GM23338 (cell line): Measurements from ENCODE around the gene PARVB. TPM values are rescaled to one million over a fixed set of nuclear protein-coding genes. Genes with fewer than 3 reads are reported as not detected.

Source experiments
- ATAC-seq: fragments of 200-7000 bp; cut with Tn5 transposase; 3 replicates; pipeline ENCODE4 v1.9.1; 2020
- DNase-seq: peaks from one replicate; pipeline ENCODE4 v3.0.0-alpha.2; 2015; ENCODE audit warnings: low spot score
- H2AFZ ChIP-seq: fragments of 200-600 bp; sonication (generic); 2 replicates; pipeline ENCODE4 v1.8.0; 2016; ENCODE audit warnings: antibody characterized with exemption, mild to moderate bottlenecking, moderate library complexity
- H3F3A ChIP-seq: fragments of 200-600 bp; sonication (generic); replicated peaks from 2 replicates; pipeline ENCODE4 v1.8.0; 2017; ENCODE audit warnings: antibody characterized with exemption, mixed run types, low read depth
- H3K27ac ChIP-seq: fragments of 200-600 bp; sonication (generic); 2 replicates; pipeline ENCODE4 v1.6.1; 2016; ENCODE audit warnings: low read depth
- H3K27me3 ChIP-seq: fragments of 200-600 bp; sonication (generic); 2 replicates; pipeline ENCODE4 v1.8.0; 2016; ENCODE audit warnings: mild to moderate bottlenecking, mixed run types, moderate library complexity; ENCODE audit not compliant: insufficient read depth
- H3K36me3 ChIP-seq: fragments of 200-600 bp; sonication (generic); 2 replicates; pipeline ENCODE4 v1.8.0; 2016; ENCODE audit warnings: mild to moderate bottlenecking; ENCODE audit not compliant: insufficient read depth
- H3K4me1 ChIP-seq: fragments of 200-600 bp; sonication (generic); 2 replicates; pipeline ENCODE4 v1.8.0; 2016; ENCODE audit warnings: mild to moderate bottlenecking, moderate library complexity; ENCODE audit not compliant: insufficient read depth
- H3K4me2 ChIP-seq: fragments of 200-600 bp; sonication (generic); 2 replicates; pipeline ENCODE4 v1.7.1; 2017; ENCODE audit warnings: mixed run types
- H3K4me3 ChIP-seq: fragments of 200-600 bp; sonication (generic); 2 replicates; pipeline ENCODE4 v1.6.1; 2016; ENCODE audit warnings: mixed run types
- H3K79me2 ChIP-seq: fragments of 200-600 bp; sonication (generic); replicated peaks from 2 replicates; pipeline ENCODE4 v1.8.0; 2017; ENCODE audit warnings: mild to moderate bottlenecking; ENCODE audit not compliant: insufficient read depth
- H3K9me2 ChIP-seq: fragments of 200-600 bp; sonication (generic); 2 replicates; pipeline ENCODE4 v1.8.0; 2017; ENCODE audit not compliant: insufficient read depth
- H4K20me1 ChIP-seq: fragments of 200-600 bp; sonication (generic); replicated peaks from 2 replicates; pipeline ENCODE4 v1.8.0; 2017; ENCODE audit warnings: mild to moderate bottlenecking; ENCODE audit not compliant: insufficient read depth
- H3K27ac Mint-ChIP-seq: 2 replicates; pipeline ENCODE4 v1.8.0; 2020; ENCODE audit warnings: inconsistent platforms, mild to moderate bottlenecking, moderate library complexity, mixed read lengths
- H3K27me3 Mint-ChIP-seq: 3 replicates; pipeline ENCODE4 v1.8.0; 2022; ENCODE audit warnings: low read depth, mild to moderate bottlenecking, moderate library complexity, mixed read lengths, inconsistent platforms; ENCODE audit not compliant: insufficient read depth, poor library complexity
- H3K36me3 Mint-ChIP-seq: 3 replicates; pipeline ENCODE4 v1.8.0; 2021; ENCODE audit warnings: low read depth, mild to moderate bottlenecking, inconsistent platforms, moderate library complexity, mixed read lengths
- H3K4me1 Mint-ChIP-seq: 3 replicates; pipeline ENCODE4 v1.8.0; 2020; ENCODE audit warnings: mild to moderate bottlenecking, inconsistent platforms, mixed read lengths
- H3K4me3 Mint-ChIP-seq: 3 replicates; pipeline ENCODE4 v1.8.0; 2021; ENCODE audit warnings: moderate library complexity, mild to moderate bottlenecking, inconsistent platforms, mixed read lengths
- H3K9me3 Mint-ChIP-seq: 3 replicates; pipeline ENCODE4 v1.8.0; 2020; ENCODE audit warnings: moderate library complexity, mild to moderate bottlenecking, inconsistent platforms, mixed read lengths
- CREB1 ChIP-seq: fragments of 250-450 bp; sonication (Bioruptor Pico); IDR thresholded peaks from 2 replicates; pipeline ENCODE4 v1.5.0; 2020; ENCODE audit warnings: low read depth, mild to moderate bottlenecking, moderate library complexity
- EZH2 ChIP-seq: fragments of 200-600 bp; sonication (generic); IDR thresholded peaks from one replicate; pipeline ENCODE4 v1.8.0; 2017; ENCODE audit warnings: antibody characterized with exemption, mild to moderate bottlenecking, low read depth; ENCODE audit not compliant: unreplicated experiment
- EZH2phosphoT487 ChIP-seq: fragments of 200-600 bp; sonication (generic); IDR thresholded peaks from one replicate; pipeline ENCODE4 v1.8.1; 2018; ENCODE audit warnings: antibody characterized with exemption; ENCODE audit not compliant: unreplicated experiment
- JUNB ChIP-seq: IDR thresholded peaks from one replicate; pipeline ENCODE4 v1.6.1; 2016; ENCODE audit warnings: antibody characterized with exemption; ENCODE audit not compliant: unreplicated experiment
- NANOG ChIP-seq: IDR thresholded peaks from 2 replicates; pipeline ENCODE4 v1.6.1; 2016; ENCODE audit warnings: antibody characterized with exemption, borderline replicate concordance
- POLR2AphosphoS5 ChIP-seq: IDR thresholded peaks from 2 replicates; pipeline ENCODE4 v1.6.1; 2016; ENCODE audit warnings: antibody characterized with exemption, low read depth
- STAT1 ChIP-seq: IDR thresholded peaks from one replicate; pipeline ENCODE4 v1.6.1; 2016; ENCODE audit warnings: antibody characterized with exemption; ENCODE audit not compliant: unreplicated experiment
- ZNF114 ChIP-seq: fragments of 250-450 bp; sonication (Bioruptor Pico); IDR thresholded peaks from 2 replicates; pipeline ENCODE4 v1.5.0; 2020; ENCODE audit warnings: mild to moderate bottlenecking, moderate library complexity
- ZNF331 ChIP-seq: fragments of 250-450 bp; sonication (Bioruptor Pico); IDR thresholded peaks from 2 replicates; pipeline ENCODE4 v1.5.0; 2020; ENCODE audit warnings: low read depth, mild to moderate bottlenecking, moderate library complexity
- polyA plus RNA-seq: library from polyadenylated mRNA; unstranded; fragments of >200 nt; fragmentation: Nextera tagmentation; extraction: Ambion mirVana; gene quantifications from 2 replicates; pipeline ENCODE4 v1.2.1, GENCODE V29; 2016
- total RNA-seq: library from RNA; depleted of rRNA; stranded (reverse); fragments of >200 nt; shearing (Covaris generic); gene quantifications from 2 replicates; pipeline ENCODE4 v1.2.3, GENCODE V29; 2014
- TF ChIP-seq, protein P1 (sequence below): IDR thresholded peaks from 2 replicates; pipeline ENCODE4 v1.6.1; 2016; ENCODE audit warnings: antibody characterized with exemption
- TF ChIP-seq, protein P2 (sequence below), 2 experiments: fragments of 200-600 bp in 1 of 2; sonication (generic) in 1 of 2; conservative IDR thresholded peaks; 2 replicates each; pipeline versions ENCODE4 v1.5.1 to v1.6.1; 2016 to 2017; ENCODE audit warnings: antibody characterized with exemption in 2 of 2, low read depth in 2 of 2, mild to moderate bottlenecking in 2 of 2, moderate library complexity in 1 of 2
- TF ChIP-seq, protein P3 (sequence below): fragments of 250-450 bp; sonication (Bioruptor Pico); IDR thresholded peaks from 2 replicates; pipeline ENCODE4 v1.5.0; 2020; ENCODE audit warnings: mild to moderate bottlenecking, moderate library complexity
- TF ChIP-seq, protein P4 (sequence below): IDR thresholded peaks from one replicate; pipeline ENCODE4 v1.6.1; 2018; ENCODE audit warnings: antibody characterized with exemption; ENCODE audit not compliant: unreplicated experiment

Gene PARVB
- total and polyA plus RNA-seq, 2 experiments from 2014 or later, result 4.3 to 7.7 TPM

DNA sequence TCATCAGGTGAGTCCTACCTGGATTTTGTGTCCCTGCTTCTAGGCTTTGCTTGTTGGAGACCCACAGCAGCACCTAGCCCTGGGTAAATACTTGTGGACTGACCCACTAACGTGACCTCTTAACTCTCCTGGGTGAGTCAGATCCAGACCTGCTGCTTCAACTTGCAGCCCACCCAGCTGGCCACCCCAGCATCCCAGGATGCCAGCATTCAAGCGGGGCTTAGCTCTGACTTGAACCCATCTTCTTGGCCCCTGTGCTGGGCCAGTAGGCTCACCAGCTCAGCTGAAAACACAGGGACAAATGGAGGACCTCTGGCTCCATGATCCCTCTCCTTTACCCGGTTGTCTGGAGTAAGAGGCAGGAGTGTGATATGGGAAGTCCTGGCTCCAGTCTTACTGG lies 190.1 kb downstream of the PARVB start:
- no peak for ATAC-seq
- peaks cover 5% of the 10 kb centered on the region; the same call in 2 of the 3 replicates for H3K9me3 Mint-ChIP-seq
- H3K4me3 Mint-ChIP-seq, result no peak overlapping the region
- H3K79me2 ChIP-seq, result no peaks in the 10 kb centered on the region
- TF ChIP-seq CREB1 (CRISPR knock-in tag) (no peak), STAT1 (no peak), EZH2phosphoT487 (no peak), JUNB (no peak), ZNF114 (no peak), NANOG (no peak), POLR2AphosphoS5 (no peak), ZNF331 (CRISPR knock-in tag) (no peak), EZH2 (no peak)
- TF ChIP-seq, protein P1, sequence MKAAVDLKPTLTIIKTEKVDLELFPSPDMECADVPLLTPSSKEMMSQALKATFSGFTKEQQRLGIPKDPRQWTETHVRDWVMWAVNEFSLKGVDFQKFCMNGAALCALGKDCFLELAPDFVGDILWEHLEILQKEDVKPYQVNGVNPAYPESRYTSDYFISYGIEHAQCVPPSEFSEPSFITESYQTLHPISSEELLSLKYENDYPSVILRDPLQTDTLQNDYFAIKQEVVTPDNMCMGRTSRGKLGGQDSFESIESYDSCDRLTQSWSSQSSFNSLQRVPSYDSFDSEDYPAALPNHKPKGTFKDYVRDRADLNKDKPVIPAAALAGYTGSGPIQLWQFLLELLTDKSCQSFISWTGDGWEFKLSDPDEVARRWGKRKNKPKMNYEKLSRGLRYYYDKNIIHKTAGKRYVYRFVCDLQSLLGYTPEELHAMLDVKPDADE, result no peak
- TF ChIP-seq, protein P2, sequence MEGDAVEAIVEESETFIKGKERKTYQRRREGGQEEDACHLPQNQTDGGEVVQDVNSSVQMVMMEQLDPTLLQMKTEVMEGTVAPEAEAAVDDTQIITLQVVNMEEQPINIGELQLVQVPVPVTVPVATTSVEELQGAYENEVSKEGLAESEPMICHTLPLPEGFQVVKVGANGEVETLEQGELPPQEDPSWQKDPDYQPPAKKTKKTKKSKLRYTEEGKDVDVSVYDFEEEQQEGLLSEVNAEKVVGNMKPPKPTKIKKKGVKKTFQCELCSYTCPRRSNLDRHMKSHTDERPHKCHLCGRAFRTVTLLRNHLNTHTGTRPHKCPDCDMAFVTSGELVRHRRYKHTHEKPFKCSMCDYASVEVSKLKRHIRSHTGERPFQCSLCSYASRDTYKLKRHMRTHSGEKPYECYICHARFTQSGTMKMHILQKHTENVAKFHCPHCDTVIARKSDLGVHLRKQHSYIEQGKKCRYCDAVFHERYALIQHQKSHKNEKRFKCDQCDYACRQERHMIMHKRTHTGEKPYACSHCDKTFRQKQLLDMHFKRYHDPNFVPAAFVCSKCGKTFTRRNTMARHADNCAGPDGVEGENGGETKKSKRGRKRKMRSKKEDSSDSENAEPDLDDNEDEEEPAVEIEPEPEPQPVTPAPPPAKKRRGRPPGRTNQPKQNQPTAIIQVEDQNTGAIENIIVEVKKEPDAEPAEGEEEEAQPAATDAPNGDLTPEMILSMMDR (conservative IDR thresholded peaks at IDR 0.05; ENCODE audit: low read depth in 2 of 2), result no peak
- TF ChIP-seq, protein P3, sequence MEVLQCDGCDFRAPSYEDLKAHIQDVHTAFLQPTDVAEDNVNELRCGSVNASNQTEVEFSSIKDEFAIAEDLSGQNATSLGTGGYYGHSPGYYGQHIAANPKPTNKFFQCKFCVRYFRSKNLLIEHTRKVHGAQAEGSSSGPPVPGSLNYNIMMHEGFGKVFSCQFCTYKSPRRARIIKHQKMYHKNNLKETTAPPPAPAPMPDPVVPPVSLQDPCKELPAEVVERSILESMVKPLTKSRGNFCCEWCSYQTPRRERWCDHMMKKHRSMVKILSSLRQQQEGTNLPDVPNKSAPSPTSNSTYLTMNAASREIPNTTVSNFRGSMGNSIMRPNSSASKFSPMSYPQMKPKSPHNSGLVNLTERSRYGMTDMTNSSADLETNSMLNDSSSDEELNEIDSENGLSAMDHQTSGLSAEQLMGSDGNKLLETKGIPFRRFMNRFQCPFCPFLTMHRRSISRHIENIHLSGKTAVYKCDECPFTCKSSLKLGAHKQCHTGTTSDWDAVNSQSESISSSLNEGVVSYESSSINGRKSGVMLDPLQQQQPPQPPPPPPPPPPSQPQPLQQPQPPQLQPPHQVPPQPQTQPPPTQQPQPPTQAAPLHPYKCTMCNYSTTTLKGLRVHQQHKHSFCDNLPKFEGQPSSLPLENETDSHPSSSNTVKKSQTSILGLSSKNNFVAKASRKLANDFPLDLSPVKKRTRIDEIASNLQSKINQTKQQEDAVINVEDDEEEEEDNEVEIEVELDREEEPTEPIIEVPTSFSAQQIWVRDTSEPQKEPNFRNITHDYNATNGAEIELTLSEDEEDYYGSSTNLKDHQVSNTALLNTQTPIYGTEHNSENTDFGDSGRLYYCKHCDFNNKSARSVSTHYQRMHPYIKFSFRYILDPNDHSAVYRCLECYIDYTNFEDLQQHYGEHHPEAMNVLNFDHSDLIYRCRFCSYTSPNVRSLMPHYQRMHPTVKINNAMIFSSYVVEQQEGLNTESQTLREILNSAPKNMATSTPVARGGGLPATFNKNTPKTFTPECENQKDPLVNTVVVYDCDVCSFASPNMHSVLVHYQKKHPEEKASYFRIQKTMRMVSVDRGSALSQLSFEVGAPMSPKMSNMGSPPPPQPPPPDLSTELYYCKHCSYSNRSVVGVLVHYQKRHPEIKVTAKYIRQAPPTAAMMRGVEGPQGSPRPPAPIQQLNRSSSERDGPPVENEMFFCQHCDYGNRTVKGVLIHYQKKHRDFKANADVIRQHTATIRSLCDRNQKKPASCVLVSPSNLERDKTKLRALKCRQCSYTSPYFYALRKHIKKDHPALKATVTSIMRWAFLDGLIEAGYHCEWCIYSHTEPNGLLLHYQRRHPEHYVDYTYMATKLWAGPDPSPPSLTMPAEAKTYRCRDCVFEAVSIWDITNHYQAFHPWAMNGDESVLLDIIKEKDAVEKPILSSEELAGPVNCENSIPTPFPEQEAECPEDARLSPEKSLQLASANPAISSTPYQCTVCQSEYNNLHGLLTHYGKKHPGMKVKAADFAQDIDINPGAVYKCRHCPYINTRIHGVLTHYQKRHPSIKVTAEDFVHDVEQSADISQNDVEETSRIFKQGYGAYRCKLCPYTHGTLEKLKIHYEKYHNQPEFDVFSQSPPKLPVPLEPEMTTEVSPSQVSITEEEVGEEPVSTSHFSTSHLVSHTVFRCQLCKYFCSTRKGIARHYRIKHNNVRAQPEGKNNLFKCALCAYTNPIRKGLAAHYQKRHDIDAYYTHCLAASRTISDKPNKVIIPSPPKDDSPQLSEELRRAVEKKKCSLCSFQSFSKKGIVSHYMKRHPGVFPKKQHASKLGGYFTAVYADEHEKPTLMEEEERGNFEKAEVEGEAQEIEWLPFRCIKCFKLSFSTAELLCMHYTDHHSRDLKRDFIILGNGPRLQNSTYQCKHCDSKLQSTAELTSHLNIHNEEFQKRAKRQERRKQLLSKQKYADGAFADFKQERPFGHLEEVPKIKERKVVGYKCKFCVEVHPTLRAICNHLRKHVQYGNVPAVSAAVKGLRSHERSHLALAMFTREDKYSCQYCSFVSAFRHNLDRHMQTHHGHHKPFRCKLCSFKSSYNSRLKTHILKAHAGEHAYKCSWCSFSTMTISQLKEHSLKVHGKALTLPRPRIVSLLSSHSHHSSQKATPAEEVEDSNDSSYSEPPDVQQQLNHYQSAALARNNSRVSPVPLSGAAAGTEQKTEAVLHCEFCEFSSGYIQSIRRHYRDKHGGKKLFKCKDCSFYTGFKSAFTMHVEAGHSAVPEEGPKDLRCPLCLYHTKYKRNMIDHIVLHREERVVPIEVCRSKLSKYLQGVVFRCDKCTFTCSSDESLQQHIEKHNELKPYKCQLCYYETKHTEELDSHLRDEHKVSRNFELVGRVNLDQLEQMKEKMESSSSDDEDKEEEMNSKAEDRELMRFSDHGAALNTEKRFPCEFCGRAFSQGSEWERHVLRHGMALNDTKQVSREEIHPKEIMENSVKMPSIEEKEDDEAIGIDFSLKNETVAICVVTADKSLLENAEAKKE, result no peak
- TF ChIP-seq, protein P4, sequence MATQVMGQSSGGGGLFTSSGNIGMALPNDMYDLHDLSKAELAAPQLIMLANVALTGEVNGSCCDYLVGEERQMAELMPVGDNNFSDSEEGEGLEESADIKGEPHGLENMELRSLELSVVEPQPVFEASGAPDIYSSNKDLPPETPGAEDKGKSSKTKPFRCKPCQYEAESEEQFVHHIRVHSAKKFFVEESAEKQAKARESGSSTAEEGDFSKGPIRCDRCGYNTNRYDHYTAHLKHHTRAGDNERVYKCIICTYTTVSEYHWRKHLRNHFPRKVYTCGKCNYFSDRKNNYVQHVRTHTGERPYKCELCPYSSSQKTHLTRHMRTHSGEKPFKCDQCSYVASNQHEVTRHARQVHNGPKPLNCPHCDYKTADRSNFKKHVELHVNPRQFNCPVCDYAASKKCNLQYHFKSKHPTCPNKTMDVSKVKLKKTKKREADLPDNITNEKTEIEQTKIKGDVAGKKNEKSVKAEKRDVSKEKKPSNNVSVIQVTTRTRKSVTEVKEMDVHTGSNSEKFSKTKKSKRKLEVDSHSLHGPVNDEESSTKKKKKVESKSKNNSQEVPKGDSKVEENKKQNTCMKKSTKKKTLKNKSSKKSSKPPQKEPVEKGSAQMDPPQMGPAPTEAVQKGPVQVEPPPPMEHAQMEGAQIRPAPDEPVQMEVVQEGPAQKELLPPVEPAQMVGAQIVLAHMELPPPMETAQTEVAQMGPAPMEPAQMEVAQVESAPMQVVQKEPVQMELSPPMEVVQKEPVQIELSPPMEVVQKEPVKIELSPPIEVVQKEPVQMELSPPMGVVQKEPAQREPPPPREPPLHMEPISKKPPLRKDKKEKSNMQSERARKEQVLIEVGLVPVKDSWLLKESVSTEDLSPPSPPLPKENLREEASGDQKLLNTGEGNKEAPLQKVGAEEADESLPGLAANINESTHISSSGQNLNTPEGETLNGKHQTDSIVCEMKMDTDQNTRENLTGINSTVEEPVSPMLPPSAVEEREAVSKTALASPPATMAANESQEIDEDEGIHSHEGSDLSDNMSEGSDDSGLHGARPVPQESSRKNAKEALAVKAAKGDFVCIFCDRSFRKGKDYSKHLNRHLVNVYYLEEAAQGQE, result no peak
- H3K27ac ChIP-seq, result no peak overlapping the region
- no peaks in the 10 kb centered on the region for H3K4me1 ChIP-seq
- no peak overlapping the region for H3K27ac Mint-ChIP-seq
- no peaks in the 10 kb centered on the region; the same call in 1 of the 2 replicates for H3K9me2 ChIP-seq
- DNase-seq, result no peak
- H3K4me3 ChIP-seq, result no peak overlapping the region
- H2AFZ ChIP-seq, result no peak overlapping the region
- no peaks in the 10 kb centered on the region for H3K36me3 ChIP-seq
- no peaks in the 10 kb centered on the region for H3K36me3 Mint-ChIP-seq
- H4K20me1 ChIP-seq, result no peaks in the 10 kb centered on the region
- no peaks in the 10 kb centered on the region for H3K27me3 ChIP-seq
- no peaks in the 10 kb centered on the region for H3K4me1 Mint-ChIP-seq
- H3K4me2 ChIP-seq, result no peak overlapping the region
- peaks cover 2% of the 10 kb centered on the region for H3K27me3 Mint-ChIP-seq
- H3F3A ChIP-seq, result no peaks in the 10 kb centered on the region
